K562 (cell line): ENCODE data around the gene SYT13.

Experiments used
- EHMT2 ChIP-seq: fragments of 450-650 bp; IDR thresholded peaks from 2 replicates; pipeline ENCODE4 v1.6.1; 2018; ENCODE audit warnings: antibody characterized with exemption
- GABPB2 ChIP-seq: fragments of 250-450 bp; sonication (Bioruptor Pico); conservative IDR thresholded peaks from 2 replicates; pipeline ENCODE4 v1.5.1; 2021; ENCODE audit warnings: mild to moderate bottlenecking
- MIER1 ChIP-seq: fragments of 450-650 bp; IDR thresholded peaks from 2 replicates; pipeline ENCODE4 v1.6.1; 2016; ENCODE audit warnings: antibody characterized with exemption, mild to moderate bottlenecking, low read depth
- MYNN ChIP-seq, 2 experiments: sonication (generic); formaldehyde crosslinking in 1 of 2; IDR thresholded peaks; 2 replicates each; pipeline versions ENCODE4 v1.5.0 to v1.6.1; 2016 to 2020; ENCODE audit warnings: antibody characterized with exemption in 1 of 2, missing genetic modification reagents in 1 of 2
- NFE2L1 ChIP-seq: fragments of 450-650 bp; IDR thresholded peaks from 2 replicates; pipeline ENCODE4 v1.6.1; 2016; ENCODE audit warnings: missing genetic modification characterization, low read depth, mild to moderate bottlenecking, missing compliant biosample characterization, moderate library complexity, borderline replicate concordance
- NFIC ChIP-seq: fragments of 450-650 bp; IDR thresholded peaks from 2 replicates; pipeline ENCODE4 v1.6.1; 2017; ENCODE audit warnings: mild to moderate bottlenecking, inconsistent platforms
- POLR2A ChIP-seq: fragments of 450-650 bp; conservative IDR thresholded peaks from 2 replicates; pipeline ENCODE4 v1.6.1; 2016
- SMARCE1 ChIP-seq: fragments of 450-650 bp; IDR thresholded peaks from 2 replicates; pipeline ENCODE4 v1.7.1; 2016; ENCODE audit warnings: mild to moderate bottlenecking
- TBL1XR1 ChIP-seq, 2 experiments: IDR thresholded peaks; 2 replicates each; pipeline ENCODE4 v1.6.1; 2012; ENCODE audit warnings: improper control_type of control experiment in 2 of 2, low read length in 2 of 2, mild to moderate bottlenecking in 1 of 2
- TCF7L2 ChIP-seq: fragments of 150-350 bp; IDR thresholded peaks from 2 replicates; pipeline ENCODE4 v1.6.1; 2016; ENCODE audit warnings: low read depth, mild to moderate bottlenecking, low read length, moderate library complexity
- TF ChIP-seq, protein P1 (sequence below), 3 experiments: IDR thresholded peaks in 2 of 3; conservative IDR thresholded peaks in 1 of 3; 2 replicates each; pipeline ENCODE4 v1.5.1; 2011 to 2012; ENCODE audit warnings: low read length in 3 of 3, mild to moderate bottlenecking in 3 of 3, control low read depth in 2 of 3, improper control_type of control experiment in 1 of 3, inconsistent platforms in 1 of 3, low read depth in 1 of 3, mixed read lengths in 1 of 3, moderate library complexity in 1 of 3; ENCODE audit not compliant: insufficient read depth in 2 of 3
- TF ChIP-seq, protein P2 (sequence below): sonication (generic); formaldehyde crosslinking; IDR thresholded peaks from 2 replicates; pipeline ENCODE4 v1.8.0; 2022; ENCODE audit warnings: mild to moderate bottlenecking, missing genetic modification reagents

DNA sequence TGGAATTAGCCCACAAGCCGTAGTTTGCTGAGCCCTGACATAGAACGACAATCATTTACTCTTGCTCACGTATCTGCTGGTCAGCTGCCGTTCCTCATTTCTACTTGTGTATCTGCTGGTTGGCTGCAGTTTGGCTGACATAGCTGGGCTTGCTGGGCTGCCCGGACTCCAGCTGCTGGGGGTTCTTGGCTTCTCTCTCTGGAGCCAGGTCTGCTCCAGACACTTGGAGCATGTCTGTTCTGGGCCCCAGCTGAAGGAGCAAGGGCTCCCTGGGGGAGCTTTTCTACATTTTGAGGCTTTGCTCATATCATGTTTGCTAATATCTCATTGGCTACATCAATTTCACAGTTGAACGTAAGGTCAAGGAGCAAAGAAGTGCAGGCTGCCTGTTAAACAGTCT lies 92.4 kb downstream of the SYT13 start:
- no peak for TF ChIP-seq NFIC
- TF ChIP-seq EHMT2: no peak
- no peak for TF ChIP-seq NFE2L1 (tag)
- TF ChIP-seq, protein P1, sequence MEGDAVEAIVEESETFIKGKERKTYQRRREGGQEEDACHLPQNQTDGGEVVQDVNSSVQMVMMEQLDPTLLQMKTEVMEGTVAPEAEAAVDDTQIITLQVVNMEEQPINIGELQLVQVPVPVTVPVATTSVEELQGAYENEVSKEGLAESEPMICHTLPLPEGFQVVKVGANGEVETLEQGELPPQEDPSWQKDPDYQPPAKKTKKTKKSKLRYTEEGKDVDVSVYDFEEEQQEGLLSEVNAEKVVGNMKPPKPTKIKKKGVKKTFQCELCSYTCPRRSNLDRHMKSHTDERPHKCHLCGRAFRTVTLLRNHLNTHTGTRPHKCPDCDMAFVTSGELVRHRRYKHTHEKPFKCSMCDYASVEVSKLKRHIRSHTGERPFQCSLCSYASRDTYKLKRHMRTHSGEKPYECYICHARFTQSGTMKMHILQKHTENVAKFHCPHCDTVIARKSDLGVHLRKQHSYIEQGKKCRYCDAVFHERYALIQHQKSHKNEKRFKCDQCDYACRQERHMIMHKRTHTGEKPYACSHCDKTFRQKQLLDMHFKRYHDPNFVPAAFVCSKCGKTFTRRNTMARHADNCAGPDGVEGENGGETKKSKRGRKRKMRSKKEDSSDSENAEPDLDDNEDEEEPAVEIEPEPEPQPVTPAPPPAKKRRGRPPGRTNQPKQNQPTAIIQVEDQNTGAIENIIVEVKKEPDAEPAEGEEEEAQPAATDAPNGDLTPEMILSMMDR (IDR thresholded peaks at IDR 0.05 in 2 of 3, conservative IDR thresholded peaks at IDR 0.05 in 1 of 3; ENCODE audit: insufficient read depth in 2 of 3, low read depth in 1 of 3, low read length in 3 of 3): no peak
- no peak for TF ChIP-seq MYNN (IDR thresholded peaks at IDR 0.05)
- TF ChIP-seq MYNN (CRISPR knock-in tag; IDR thresholded peaks at IDR 0.05): no peak
- no peak for TF ChIP-seq SMARCE1
- no peak for TF ChIP-seq POLR2A
- TF ChIP-seq TBL1XR1 (IDR thresholded peaks at IDR 0.05; ENCODE audit: low read length in 2 of 2): no peak
- TF ChIP-seq MIER1: no peak
- TF ChIP-seq, protein P2, sequence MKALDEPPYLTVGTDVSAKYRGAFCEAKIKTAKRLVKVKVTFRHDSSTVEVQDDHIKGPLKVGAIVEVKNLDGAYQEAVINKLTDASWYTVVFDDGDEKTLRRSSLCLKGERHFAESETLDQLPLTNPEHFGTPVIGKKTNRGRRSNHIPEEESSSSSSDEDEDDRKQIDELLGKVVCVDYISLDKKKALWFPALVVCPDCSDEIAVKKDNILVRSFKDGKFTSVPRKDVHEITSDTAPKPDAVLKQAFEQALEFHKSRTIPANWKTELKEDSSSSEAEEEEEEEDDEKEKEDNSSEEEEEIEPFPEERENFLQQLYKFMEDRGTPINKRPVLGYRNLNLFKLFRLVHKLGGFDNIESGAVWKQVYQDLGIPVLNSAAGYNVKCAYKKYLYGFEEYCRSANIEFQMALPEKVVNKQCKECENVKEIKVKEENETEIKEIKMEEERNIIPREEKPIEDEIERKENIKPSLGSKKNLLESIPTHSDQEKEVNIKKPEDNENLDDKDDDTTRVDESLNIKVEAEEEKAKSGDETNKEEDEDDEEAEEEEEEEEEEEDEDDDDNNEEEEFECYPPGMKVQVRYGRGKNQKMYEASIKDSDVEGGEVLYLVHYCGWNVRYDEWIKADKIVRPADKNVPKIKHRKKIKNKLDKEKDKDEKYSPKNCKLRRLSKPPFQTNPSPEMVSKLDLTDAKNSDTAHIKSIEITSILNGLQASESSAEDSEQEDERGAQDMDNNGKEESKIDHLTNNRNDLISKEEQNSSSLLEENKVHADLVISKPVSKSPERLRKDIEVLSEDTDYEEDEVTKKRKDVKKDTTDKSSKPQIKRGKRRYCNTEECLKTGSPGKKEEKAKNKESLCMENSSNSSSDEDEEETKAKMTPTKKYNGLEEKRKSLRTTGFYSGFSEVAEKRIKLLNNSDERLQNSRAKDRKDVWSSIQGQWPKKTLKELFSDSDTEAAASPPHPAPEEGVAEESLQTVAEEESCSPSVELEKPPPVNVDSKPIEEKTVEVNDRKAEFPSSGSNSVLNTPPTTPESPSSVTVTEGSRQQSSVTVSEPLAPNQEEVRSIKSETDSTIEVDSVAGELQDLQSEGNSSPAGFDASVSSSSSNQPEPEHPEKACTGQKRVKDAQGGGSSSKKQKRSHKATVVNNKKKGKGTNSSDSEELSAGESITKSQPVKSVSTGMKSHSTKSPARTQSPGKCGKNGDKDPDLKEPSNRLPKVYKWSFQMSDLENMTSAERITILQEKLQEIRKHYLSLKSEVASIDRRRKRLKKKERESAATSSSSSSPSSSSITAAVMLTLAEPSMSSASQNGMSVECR (CRISPR knock-in tag): no peak
- no peak for TF ChIP-seq TCF7L2
- no peak for TF ChIP-seq GABPB2 (CRISPR knock-in tag)
